PFSK-1 (cell line): Measurements from ENCODE around the gene RAP1GAP2.

ENCODE experiments used
- FOXP2 ChIP-seq: optimal IDR thresholded peaks from 2 replicates; pipeline ENCODE3; 2011; ENCODE audit warnings: borderline replicate concordance, control low read depth, inconsistent platforms; ENCODE audit not compliant: insufficient read depth; ENCODE audit errors: extremely low read length, extremely low read depth
- POLR2AphosphoS5 ChIP-seq: IDR thresholded peaks from 2 replicates; pipeline ENCODE4 v1.6.1; 2012; ENCODE audit warnings: low read depth, mild to moderate bottlenecking, control low read depth, low read length, moderate library complexity
- SIN3A ChIP-seq: IDR thresholded peaks from 2 replicates; pipeline ENCODE4 v1.6.1; 2012; ENCODE audit warnings: mild to moderate bottlenecking, low read length, moderate library complexity, borderline replicate concordance; ENCODE audit not compliant: insufficient read depth
- TAF1 ChIP-seq: IDR thresholded peaks from 2 replicates; pipeline ENCODE4 v1.6.1; 2012; ENCODE audit warnings: low read length, control low read depth, borderline replicate concordance; ENCODE audit not compliant: insufficient read depth

DNA sequence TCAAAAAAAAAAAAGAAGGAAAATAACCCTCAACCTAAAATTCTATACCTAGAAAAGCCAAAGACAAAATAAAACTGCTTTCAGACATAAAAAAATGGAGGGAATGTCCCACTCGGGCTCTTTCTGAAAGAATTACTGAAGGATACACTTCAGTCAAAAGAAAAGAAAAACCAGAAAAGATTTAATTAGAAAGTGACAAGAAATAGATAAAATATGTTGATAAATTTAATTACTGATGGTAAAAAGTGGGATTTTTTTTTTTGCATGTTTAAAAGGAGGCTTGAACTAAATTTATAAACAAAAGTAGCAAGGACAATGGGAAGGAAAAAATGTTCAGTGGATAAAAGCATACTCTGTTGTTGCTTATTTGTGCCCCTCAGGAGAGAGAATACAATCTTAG is 178.1 kb downstream of the RAP1GAP2 start:
- TF ChIP-seq TAF1 (no peak), POLR2AphosphoS5 (no peak), SIN3A (no peak), FOXP2 (no peak)
